NCI-H1436 (cell line): Measurements from ENCODE around the gene MOGAT2.

Experiments used
- DNase-seq: peaks from one replicate; lab custom pipeline; 2025; lab: John Stamatoyannopoulos, UW

The MOGAT2 gene

DNA sequence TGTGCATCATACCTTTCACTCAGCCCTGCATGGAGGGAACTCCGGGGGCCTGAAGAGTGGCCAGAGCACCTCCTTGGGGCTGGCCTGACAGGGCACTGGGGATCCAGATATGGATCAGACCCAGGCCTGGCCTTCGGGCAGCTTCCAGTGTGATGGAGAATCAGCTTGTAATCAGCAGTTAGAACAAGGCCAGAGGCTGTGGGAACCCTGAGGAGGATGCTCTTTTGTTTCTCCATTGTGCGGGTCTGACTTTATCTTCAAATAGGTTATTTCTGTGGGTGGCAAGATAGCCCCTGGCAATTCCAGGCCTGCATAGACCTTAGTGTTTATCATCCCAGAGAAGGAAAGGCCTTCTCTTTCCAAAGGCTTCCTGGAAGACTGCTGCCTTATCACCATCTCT is 63.2 kb downstream of the MOGAT2 start:
- no peak for DNase-seq

DNA sequence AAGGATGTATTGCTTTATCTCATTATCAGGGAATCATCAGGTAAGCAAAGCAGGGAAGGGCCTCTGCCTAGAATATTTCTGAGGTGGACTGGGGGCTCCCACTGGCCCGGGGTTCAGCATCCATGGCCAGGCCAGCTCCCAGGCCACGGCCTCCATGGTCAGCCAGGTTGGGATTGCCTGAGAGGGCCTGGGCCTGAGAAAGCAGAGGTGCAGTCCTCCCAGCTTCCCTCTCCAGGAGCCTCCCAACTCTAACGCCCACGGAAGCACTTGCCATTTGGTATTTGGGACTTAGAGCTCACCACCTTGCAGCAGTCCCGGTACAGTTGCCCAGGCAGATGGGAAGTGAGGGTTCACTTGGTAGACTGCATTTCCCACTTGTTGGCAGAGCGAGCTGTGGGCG is 63.7 kb downstream of the MOGAT2 start:
- no peak for DNase-seq

DNA sequence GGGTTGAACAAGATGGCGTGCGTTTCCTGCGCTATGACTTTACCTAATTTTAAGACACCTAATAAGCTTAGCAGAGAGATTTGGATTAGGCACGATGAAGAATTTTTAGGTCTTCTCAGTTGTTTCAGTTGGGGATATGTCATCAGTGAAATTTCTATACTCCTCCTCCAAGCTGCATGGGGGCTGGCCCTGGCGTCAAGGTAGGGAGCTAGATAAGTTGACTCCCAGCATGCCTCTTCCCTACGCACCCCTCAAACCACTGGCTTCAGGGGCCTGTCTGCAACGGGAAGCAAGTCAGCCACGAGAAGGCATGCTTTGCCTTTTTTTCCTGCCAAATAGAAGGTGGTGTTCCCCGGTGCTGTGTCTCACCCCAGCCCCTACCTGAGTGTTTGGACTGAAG is 64.2 kb downstream of the MOGAT2 start:
- no peak for DNase-seq
